ENCODE measurements around the gene REEP2. TPM values are rescaled to one million over a fixed set of nuclear protein-coding genes. Genes with fewer than 3 reads are reported as not detected.

Gene REEP2
- total RNA-seq, 1 experiment from 2014 or later: 49.0 TPM

GRCh38 chr5:138471052-138471361 is 32.1 kb downstream of the REEP2 start:
- no CpG with 5 or more reads among the region's 2 CpGs for WGBS (ENCODE audit: extremely low coverage, insufficient read length, low lambda C conversion rate)
- Histone ChIP-seq H3K27ac (ENCODE audit: insufficient read length, low read depth, low read length) (no peak overlapping the region), H2BK20ac (ENCODE audit: low read depth, low read length, poor library complexity, severe bottlenecking) (no peak overlapping the region), H3K56ac (ENCODE audit: insufficient read length, low read depth, low read length) (no peak overlapping the region), H2BK120ac (ENCODE audit: low read depth, low read length, poor library complexity, severe bottlenecking) (no peak overlapping the region), H3T11ph (ENCODE audit: low read length) (no peak overlapping the region), H2AK5ac (ENCODE audit: insufficient read length, low read length) (no peak overlapping the region), H3K27me3 (ENCODE audit: insufficient read depth, low read length) (no peaks in the 10 kb centered on the region; the same call in 1 of the 2 replicates), H3K4ac (ENCODE audit: low read depth, low read length) (no peak overlapping the region), H2AFZ (ENCODE audit: low read length) (no peak overlapping the region), H3K4me2 (ENCODE audit: insufficient read depth, insufficient read length, low read length) (no peak overlapping the region), H3K4me1 (ENCODE audit: insufficient read depth, low read length) (0 out of 2 replicates have a peak, but pooled peaks cover 1% of the 10 kb centered on the region), H3K23ac (ENCODE audit: insufficient read length, low read depth, low read length) (no peak overlapping the region), H2BK5ac (ENCODE audit: insufficient read length, low read length) (no peak overlapping the region), H3K9ac (ENCODE audit: extremely low read depth, insufficient read length, low read length) (no peak overlapping the region), H3K9me3 (ENCODE audit: control insufficient read depth, low read depth, low read length) (no peaks in the 10 kb centered on the region), H4K20me1 (ENCODE audit: control insufficient read depth, insufficient read depth, insufficient read length) (no peaks in the 10 kb centered on the region), H3K18ac (ENCODE audit: insufficient read length, low read depth, low read length) (no peak overlapping the region), H4K91ac (ENCODE audit: insufficient read length, low read depth, low read length) (no peak overlapping the region), H2BK15ac (ENCODE audit: low read depth, low read length) (no peak overlapping the region), H3K79me1 (ENCODE audit: insufficient read depth, low read depth, low read length, poor library complexity, severe bottlenecking) (no peaks in the 10 kb centered on the region), H4K5ac (ENCODE audit: insufficient read length, low read depth, low read length) (no peak overlapping the region), H3K79me2 (ENCODE audit: insufficient read depth, low read length) (no peaks in the 10 kb centered on the region), H2BK12ac (ENCODE audit: insufficient read length, low read depth, low read length) (no peak overlapping the region), H3K14ac (ENCODE audit: insufficient read depth, low read length) (no peak overlapping the region), H3K23me2 (ENCODE audit: insufficient read length, low read depth, low read length, poor library complexity, severe bottlenecking) (peaks cover 8% of the 10 kb centered on the region), H4K8ac (replicated peaks; ENCODE audit: insufficient read length, low read depth, low read length) (no peak overlapping the region)
- H3K27ac Mint-ChIP-seq: no peak overlapping the region
- peaks cover 0 to 11% of the 10 kb centered on the region in 2 experiments; a peak in 2 of 5 replicates for H3K9me3 Mint-ChIP-seq
- TF ChIP-seq CTCF (conservative IDR thresholded peaks at IDR 0.05): no peak
- H3K27me3 Mint-ChIP-seq (ENCODE audit: low read depth): peaks cover 26% of the 10 kb centered on the region
- H3K36me3 Mint-ChIP-seq (ENCODE audit: insufficient read depth in 1 of 3, low read depth in 3 of 3): peaks cover 18 to 28% (median 26%) of the 10 kb centered on the region in 3 experiments
- no peak overlapping the region for H3K4me3 Mint-ChIP-seq
- H3K4me1 Mint-ChIP-seq: peaks cover 31 to 34% of the 10 kb centered on the region in 2 experiments
- DNase-seq: no peak

Data from H9 (cell line).